COR-L47 (cell line): ENCODE data around the gene NOG.

Source experiments
- DNase-seq: peaks from one replicate; lab custom pipeline; 2025; lab: John Stamatoyannopoulos, UW

The NOG gene

DNA sequence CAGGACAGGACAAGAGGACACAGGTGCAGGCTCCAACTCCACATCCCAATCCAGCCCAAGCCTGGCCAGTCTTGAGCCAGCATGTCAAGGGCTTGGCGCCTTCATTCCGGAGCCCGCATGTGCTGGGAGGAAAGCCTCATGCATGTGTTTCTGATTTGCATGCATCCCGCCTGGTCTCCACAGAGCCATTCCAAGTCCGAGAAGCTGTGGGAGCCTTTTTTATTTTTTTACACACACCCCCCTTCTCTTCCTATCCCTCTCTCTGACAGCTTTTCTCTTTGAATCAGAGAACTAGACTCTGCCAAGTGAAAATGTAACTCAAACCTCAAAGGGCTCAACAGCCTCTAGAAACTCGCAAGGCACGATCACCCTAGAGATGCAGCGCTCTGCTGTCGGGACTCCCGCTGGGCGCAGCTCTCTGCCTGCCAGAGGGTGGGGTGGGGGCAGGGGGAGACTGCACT is 45.1 kb downstream of the NOG start:
- DNase-seq: no peak

DNA sequence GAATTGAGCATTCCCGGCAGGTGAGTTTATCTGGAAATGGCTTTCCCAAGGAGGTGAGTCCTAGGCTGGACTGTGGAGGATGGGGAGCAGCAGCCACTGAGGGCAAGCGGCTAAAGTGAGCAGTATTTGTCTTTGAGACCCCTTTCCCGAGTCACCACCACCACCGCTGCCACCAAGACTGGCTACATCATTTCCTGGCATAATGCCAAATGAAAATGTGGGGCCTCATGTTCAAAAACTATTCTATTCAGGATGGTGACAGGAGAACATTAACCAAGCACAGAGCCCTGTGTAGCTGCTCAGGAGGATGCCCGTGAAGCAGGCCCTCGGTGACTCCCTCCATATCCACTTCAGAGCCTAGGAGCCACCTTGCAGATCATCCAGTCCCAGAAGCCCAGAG is 46.0 kb downstream of the NOG start:
- no peak for DNase-seq

DNA sequence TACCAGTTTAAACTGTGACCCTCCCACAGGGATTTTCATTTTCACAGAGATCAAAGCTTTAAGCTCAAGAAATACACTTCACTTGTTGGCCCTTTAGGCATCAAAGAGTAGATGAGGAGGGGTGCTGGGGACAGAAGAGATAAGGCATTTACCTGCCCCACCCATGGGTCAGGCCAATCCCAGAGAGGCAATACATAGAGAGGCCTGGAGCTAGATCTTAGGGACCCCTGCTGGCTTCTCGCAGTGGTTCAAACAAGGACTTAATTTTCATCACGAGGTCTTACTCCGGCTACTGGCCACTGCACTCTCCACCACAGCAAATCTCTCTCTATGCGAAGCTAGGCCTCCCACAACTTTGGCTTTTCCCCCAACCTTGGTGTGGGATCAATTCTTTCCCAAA is 46.6 kb downstream of the NOG start:
- DNase-seq: no peak

DNA sequence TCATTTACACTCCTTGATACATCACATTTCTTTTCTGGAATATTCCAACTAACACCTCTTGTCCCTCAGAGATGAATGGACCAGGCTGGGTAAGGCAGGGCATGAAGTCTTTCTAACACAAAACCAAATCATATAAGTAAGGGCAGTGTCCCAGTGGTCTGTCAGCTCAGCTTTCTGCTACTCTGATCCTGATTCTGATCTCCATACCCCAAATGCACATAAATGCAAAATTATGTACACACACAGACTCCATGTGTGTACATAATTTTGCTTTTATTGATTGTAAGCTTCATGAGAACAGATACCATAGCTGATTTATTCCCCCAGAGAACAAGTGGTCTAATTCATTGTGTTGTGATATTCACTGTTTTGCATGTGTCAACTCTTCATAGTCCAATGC is 47.9 kb downstream of the NOG start:
- DNase-seq: no peak

DNA sequence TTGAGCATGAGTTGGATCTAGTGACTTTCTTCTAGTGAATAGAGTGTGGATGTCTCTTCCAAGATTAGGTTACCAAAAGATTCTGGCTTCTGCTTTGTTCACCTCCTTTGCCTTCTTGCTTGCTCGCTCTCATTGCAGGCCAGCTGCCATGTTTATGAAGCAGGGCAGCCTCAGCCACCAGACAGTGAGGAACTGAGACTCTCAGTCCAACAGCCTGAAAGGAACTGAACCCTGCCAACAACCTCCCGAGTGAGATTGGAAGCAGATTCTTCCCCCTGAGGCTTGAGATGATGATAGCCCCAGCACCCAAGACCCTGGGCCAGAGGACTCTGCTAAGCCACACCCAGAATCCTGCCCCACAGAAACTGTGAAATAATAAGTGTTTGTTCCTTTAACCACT is 48.4 kb downstream of the NOG start:
- no peak for DNase-seq

DNA sequence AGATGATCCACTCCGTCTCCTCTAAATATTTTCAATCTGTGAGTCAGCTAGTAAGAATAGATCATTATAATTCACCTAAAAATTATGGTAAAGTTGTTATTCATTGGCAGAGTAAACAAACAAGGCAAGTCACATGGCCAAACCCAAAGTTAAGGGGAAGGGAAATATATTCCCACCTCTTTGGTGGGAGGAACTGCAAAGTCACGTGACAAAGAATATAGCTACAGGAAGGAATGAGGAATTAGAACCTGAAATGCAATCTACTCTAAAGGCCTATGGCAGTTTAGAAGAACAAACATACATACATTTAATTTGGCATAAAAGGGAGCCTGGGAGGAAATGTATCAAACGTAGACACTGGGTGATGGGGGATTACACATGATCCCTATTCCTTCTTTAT is 48.9 kb downstream of the NOG start:
- DNase-seq: no peak
